ENCODE results near the gene ERI3.

GRCh38 chr1:44212355-44213221 is 142.5 kb downstream of the ERI3 start:
- no peak for TF ChIP-seq GATA3 (IDR thresholded peaks at IDR 0.05; ENCODE audit: low read depth, low read length)
- no peak for TF ChIP-seq GATA2 (IDR thresholded peaks at IDR 0.05; ENCODE audit: low read depth, low read length)

Data from SH-SY5Y (cell line).